22Rv1 (cell line): ENCODE results near the gene PELO.

Experiments used
- H3K27ac ChIP-seq: fragments of 450-650 bp; 2 replicates; pipeline ENCODE4 v1.5.1; 2017
- ZFX ChIP-seq: fragments of 450-650 bp; IDR thresholded peaks from 2 replicates; pipeline ENCODE4 v1.6.1; 2017; ENCODE audit warnings: antibody characterized with exemption, borderline replicate concordance
- TF ChIP-seq, protein P1 (sequence below): fragments of 450-650 bp; IDR thresholded peaks from 2 replicates; pipeline ENCODE4 v1.5.1; 2017; ENCODE audit warnings: mild to moderate bottlenecking

Gene PELO

GRCh38 chr5:52746539-52746938, 41.2 kb upstream of the PELO start:
- H3K27ac ChIP-seq, result no peak overlapping the region
- TF ChIP-seq, protein P1, sequence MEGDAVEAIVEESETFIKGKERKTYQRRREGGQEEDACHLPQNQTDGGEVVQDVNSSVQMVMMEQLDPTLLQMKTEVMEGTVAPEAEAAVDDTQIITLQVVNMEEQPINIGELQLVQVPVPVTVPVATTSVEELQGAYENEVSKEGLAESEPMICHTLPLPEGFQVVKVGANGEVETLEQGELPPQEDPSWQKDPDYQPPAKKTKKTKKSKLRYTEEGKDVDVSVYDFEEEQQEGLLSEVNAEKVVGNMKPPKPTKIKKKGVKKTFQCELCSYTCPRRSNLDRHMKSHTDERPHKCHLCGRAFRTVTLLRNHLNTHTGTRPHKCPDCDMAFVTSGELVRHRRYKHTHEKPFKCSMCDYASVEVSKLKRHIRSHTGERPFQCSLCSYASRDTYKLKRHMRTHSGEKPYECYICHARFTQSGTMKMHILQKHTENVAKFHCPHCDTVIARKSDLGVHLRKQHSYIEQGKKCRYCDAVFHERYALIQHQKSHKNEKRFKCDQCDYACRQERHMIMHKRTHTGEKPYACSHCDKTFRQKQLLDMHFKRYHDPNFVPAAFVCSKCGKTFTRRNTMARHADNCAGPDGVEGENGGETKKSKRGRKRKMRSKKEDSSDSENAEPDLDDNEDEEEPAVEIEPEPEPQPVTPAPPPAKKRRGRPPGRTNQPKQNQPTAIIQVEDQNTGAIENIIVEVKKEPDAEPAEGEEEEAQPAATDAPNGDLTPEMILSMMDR, result no peak

GRCh38 chr5:52748590-52748989, 39.1 kb upstream of the PELO start:
- H3K27ac ChIP-seq, result no peak overlapping the region
- TF ChIP-seq, protein P1, result no peak
- TF ChIP-seq ZFX, result no peak

DNA sequence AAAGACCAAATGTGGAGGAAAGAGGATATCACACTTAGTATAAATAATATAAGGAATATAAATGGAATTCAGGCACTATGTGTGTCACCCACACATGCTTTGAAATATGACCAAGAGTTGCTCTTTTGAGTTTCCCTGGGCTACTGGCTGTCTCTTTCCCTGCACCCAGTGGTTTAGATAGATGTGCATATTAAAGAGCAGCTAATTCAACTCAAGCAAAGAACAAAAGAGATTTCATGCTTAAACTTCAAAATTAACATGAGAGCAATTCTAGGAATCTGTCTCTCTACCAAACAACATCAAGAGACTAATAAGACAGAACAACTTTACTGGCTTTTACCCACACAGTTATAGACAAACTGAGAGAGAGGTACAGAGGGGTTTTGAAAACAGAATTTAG, 38.0 kb upstream of the PELO start:
- no peak overlapping the region for H3K27ac ChIP-seq
- TF ChIP-seq, protein P1, result no peak
- no peak for TF ChIP-seq ZFX

DNA sequence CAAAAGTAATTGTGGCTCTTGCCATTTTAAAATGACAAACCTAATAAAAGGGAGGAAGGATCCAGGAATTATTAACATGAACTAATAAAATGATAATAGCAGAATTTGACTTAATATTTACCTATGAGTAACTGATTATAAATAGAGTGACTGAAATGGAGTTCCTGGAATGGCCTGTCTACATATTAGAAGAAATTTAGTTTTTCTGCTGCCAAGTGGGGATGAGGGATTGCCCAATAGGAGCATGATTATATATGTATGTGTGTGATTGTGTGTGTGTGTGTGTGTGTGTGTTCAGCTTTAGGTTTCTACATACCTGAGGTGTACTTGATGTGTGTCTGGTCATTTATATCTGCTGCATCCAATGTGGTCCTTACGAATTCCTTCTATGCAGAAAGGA, 36.6 kb upstream of the PELO start:
- H3K27ac ChIP-seq, result no peak overlapping the region

DNA sequence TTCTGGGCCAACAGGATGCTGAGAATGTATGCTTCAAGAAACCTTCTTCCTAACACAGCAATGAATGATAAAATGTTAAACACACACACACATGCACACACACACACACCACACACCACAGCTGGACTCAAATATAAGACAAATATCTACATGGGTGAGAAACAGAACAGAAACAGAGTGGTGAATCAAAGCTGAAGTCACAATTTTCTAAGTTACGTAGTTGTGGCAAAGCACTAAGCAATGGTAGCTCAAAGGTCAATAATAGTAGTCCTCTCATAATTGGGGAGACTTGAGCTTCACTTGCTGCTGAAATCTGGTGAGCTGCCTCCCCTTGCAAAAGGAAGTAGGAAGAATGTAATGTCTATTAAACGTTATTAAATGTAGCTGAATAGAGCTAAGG, 33.7 kb upstream of the PELO start:
- no peak overlapping the region for H3K27ac ChIP-seq
- TF ChIP-seq, protein P1, result no peak
- TF ChIP-seq ZFX, result no peak

More for the DNA sequence above, 36.6 kb upstream of the PELO start:
- TF ChIP-seq, protein P1, result no peak
- no peak for TF ChIP-seq ZFX

DNA sequence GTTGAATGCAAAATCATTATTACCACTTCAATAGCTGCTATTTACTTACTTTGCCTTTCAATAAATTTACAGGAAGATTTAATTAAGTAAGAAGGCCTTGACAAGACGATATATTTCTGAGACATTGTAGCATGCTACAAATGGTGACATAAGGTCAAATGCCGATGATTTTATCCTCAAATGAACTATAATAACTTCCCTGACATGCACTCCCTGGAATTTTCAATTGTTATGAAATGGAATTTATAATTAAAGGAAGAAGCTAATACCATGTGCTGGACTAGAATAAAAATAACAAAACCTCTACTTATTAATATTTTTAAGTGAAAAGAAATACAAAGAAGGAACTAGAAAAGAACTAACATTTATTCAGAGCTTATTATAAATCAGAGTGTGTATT, 30.2 kb upstream of the PELO start:
- H3K27ac ChIP-seq, result no peak overlapping the region
- TF ChIP-seq, protein P1, result no peak
- TF ChIP-seq ZFX, result no peak

DNA sequence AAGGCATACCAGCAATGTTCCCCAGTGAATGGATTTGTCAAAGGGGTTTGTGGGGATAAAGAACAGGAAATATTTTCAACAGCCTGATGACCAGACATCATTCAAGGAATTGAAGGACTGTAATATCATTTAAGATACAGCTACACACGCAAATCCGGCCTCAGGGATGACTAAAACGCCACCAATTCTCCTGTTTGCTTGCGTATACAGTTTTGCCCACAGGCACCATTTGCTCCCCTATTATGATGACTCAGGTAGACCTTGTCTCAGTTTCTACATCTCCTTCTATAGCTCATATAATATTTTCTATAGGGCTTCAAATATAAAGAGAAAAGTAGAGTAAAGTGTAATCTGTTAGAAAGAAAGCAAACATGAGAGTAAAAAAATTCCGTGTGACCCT, 29.7 kb upstream of the PELO start:
- no peak overlapping the region for H3K27ac ChIP-seq
- no peak for TF ChIP-seq ZFX
- TF ChIP-seq, protein P1, result no peak
